ENCODE results near the gene ABHD13.

ABHD13 gene

GRCh38 chr13:108283110-108283509 is 64.9 kb downstream of the ABHD13 start:
- DNase-seq (ENCODE audit: low read depth), result no peak

All from activated T-cell treated with anti-CD3 and anti-CD28 coated beads for 48 hours (primary cell).